ENCODE data around the gene FILIP1L. TPM values are rescaled to one million over a fixed set of nuclear protein-coding genes. Genes with fewer than 3 reads are reported as not detected.

The FILIP1L gene
- total and polyA plus RNA-seq, 2 of the 8 experiments (the other 6 are each of a cell fraction or from before 2014, with no cell fraction given): 0.06 to 0.09 TPM

- TF ChIP-seq CHD7 (IDR thresholded peaks at IDR 0.05; ENCODE audit: insufficient replicate concordance, low read length) (no peak), GABPA (IDR thresholded peaks at IDR 0.05; ENCODE audit: borderline replicate concordance, insufficient read depth, low read length) (no peak), MAX (IDR thresholded peaks at IDR 0.05) (no peak), CTBP2 (IDR thresholded peaks at IDR 0.05; ENCODE audit: borderline replicate concordance, insufficient read depth, insufficient read length, low read length) (no peak), SRF (IDR thresholded peaks at IDR 0.05; ENCODE audit: low read depth, low read length) (no peak), USF2 (IDR thresholded peaks at IDR 0.05; ENCODE audit: low read length) (no peak), SIX5 (IDR thresholded peaks at IDR 0.05; ENCODE audit: low read depth, low read length) (no peak), SAP30 (IDR thresholded peaks at IDR 0.05; ENCODE audit: insufficient read depth, insufficient replicate concordance, low read length) (no peak), SP1 (IDR thresholded peaks at IDR 0.05; ENCODE audit: low read depth, low read length) (no peak)
These were observed 35.6 kb upstream of the FILIP1L start (continued) for GRCh38 chr3:100149713-100150415.

Measured in H1 (cell line).